ENCODE measurements around the gene EHBP1.

EHBP1 gene

DNA sequence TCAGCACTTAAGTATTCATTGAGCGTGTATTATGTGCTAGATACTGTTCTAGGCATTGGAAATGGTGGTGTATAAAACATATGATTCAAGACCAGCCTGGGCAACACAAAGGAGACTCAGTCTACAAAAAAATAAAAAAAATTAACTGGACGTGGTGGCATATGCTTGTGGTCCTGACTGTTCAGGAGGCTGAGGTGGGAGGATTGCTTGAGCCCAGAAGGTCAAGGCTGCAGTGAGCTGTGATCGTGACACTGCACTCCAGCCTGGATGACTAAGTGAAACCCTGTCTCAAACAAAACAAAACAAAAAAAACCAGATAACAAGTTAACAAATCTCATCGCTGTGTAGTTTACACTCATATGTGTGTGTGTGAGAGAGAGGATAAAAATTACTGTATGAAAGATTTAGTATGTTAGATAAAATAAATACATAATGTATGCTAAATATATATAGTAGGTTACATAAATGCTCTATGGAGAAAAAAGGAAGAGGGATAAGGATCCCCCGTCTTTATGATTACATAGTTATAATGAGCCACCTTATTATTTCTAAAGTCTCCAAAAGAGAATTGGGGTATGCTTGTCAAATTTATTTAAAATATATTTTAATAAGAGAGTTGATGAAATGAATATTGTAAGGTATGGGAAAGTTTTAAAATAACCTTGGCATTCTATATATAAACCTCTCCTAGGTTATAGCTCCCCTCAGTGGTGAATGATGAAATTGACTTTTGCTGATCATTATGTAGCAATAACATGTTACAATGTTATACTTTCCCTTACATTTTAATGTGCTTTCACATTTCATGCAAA, 69.2 kb downstream of the EHBP1 start:
- DNase-seq (ENCODE audit: low read depth in 1 of 2, low spot score in 1 of 2): no peak

DNA sequence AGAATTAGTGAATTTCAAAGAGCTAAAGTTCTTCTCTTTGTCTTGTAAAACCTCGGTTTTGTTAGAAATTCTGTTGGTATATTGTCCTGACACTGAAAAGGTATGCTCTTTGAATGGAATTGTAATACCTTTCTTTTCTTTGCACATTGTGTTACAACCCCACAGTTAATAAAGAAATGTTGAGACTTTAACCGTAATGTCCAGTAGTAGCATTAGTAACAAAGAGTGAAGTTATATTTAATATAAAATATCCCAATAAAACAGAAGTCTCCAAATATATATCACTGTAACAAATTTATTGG, 69.8 kb downstream of the EHBP1 start:
- DNase-seq (ENCODE audit: low read depth in 1 of 2, low spot score in 1 of 2): no peak

DNA sequence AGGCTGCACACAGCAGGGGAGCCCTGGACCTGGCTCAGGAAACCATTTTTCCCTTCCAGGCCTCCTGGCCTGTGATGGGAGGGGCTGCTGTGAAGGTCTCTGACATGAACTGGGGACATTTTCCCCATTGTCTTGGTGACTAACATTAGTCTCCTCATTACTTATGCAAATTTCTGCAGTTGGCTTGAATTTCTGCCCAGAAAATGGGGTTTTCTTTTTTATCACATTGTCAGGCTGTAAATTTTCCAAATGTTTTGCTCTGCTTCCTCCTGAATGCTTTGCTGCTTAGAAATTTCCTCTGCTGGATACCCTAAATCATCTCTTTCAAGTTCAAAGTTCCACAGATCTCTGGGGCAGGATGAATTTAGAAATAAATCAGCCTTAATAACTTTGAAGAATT, 78.2 kb downstream of the EHBP1 start:
- DNase-seq (ENCODE audit: low read depth in 1 of 2, low spot score in 1 of 2): no peak

DNA sequence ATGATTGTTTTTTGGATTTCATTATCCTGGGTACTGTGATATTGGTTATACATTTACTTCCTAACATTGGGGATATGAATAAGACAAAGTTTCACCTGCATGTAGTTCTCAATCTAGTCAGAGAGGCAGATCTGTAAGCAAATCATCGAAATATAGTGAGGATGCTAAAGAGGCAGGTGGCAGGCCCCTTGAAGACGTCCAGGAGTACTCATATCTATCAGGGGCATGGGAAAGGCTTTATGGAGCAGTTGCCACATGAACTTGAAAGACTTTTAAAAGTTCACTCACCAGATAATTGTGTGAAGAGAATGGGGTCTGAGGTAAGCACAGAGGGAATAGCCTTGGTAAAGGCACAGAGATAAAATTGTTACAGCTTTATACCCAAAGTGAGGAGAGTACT, 78.8 kb downstream of the EHBP1 start:
- no peak for DNase-seq (ENCODE audit: low read depth in 1 of 2, low spot score in 1 of 2)

- DNase-seq (ENCODE audit: low read depth in 1 of 2, low spot score in 1 of 2): no peak
These were observed 79.7 kb downstream of the EHBP1 start for GRCh38 chr2:62785216-62785615.

GRCh38 chr2:62785810-62786597, 80.5 kb downstream of the EHBP1 start:
- no peak for DNase-seq (ENCODE audit: low read depth in 1 of 2, low spot score in 1 of 2)

DNA sequence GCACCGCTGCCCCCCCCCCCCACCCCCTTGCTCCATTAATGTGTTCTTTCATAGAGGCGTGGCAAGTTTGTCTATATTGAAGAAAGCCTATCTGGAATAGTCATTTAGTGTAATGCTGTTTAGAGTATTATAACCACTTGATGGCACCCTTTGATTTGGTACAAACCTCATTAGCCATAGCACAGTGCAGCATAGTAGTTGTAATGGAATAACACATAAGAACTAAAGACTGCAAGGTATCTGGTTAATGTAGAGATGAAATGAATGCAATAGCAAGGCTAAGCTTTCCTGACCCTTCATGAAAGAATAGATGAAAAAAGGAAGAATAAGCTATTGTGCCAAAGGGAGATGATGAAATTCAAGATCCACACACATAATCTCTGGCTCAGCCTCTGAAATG, 81.9 kb downstream of the EHBP1 start:
- no peak for DNase-seq (ENCODE audit: low read depth in 1 of 2, low spot score in 1 of 2)

GRCh38 chr2:62789518-62789917, 84.0 kb downstream of the EHBP1 start:
- no peak for DNase-seq (ENCODE audit: low read depth in 1 of 2, low spot score in 1 of 2)

GRCh38 chr2:62789918-62790317, 84.4 kb downstream of the EHBP1 start:
- no peak for DNase-seq (ENCODE audit: low read depth in 1 of 2, low spot score in 1 of 2)

DNA sequence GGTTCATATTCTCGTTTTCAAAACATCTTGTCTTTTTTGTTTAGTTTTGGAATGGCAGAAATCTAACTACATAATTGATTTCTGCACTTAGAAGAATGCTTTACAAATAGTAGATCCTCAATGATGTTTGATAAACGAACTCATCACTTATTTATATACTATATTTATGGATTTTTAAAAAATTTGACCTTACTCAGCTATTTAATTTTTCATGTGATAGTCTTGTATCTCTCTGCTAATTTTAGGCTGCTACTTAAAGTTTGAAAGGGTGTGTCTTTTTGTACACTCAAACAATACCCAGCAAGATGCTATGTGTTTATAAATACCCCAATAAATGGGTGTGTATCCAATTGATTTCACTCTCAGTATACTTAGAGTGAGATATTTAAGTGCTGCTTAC, 86.9 kb downstream of the EHBP1 start:
- DNase-seq (ENCODE audit: low read depth in 1 of 2, low spot score in 1 of 2): no peak

GRCh38 chr2:62793213-62793612, 87.7 kb downstream of the EHBP1 start:
- DNase-seq (ENCODE audit: low read depth in 1 of 2, low spot score in 1 of 2): no peak

DNA sequence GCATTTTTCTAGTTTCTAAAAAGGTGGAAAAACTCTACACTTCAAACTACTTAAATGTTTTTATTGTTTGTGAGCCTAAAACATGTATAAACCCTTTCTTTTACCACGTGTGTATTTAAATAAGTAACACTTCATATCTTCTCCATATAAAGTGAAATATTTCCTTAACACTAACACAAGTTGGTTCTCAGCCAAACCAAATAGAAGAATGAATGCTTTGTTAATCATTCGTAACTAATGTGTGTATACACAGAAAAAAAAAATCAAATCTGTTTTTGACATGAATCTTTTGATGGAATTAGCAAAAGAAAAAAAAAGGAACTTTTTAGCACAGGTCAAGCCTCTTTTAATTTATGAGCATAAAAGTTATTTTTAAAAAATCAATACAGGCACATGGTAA, 89.3 kb downstream of the EHBP1 start:
- DNase-seq (ENCODE audit: low read depth in 1 of 2, low spot score in 1 of 2): no peak

GRCh38 chr2:62795341-62795740, 89.8 kb downstream of the EHBP1 start:
- DNase-seq (ENCODE audit: low read depth in 1 of 2, low spot score in 1 of 2): no peak

DNA sequence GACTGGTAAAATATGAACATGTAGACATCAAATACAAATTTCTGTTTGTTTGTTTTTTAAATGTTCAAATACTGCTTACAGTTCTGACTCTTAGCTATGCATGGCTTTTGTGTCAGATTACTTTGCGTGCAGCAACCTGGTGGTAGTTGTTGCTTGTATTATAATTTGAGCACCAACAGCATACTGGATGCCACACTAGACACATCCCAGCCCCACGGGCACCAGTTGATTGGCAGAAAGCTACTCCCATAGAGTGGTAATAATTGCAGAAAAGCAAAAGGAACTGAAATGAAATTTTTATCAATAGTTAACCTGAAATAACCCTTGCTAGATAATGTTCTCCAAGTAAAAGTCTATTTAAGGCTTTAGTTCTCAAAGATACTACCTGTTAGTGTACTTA, 91.6 kb downstream of the EHBP1 start:
- DNase-seq (ENCODE audit: low read depth in 1 of 2, low spot score in 1 of 2): no peak

DNA sequence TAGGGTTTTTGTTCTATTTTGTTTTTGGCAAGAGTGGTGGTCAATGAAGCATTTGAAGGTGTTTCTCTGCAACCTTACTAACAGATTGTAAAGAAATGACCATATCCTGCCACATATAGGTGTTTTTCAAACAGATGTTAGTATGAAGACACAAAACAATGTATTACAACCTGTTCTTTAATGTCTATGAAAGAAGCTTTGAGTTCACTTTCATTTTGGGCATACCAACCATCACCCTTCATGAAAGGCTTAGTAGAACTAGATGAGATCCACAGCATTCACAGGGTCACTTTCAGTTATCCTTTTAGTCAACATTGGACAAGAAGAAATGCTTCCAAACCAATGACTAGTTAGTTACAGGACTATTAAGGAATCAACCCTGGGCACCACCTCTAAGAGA, 95.1 kb downstream of the EHBP1 start:
- no peak for DNase-seq (ENCODE audit: low read depth in 1 of 2, low spot score in 1 of 2)

GRCh38 chr2:62801110-62801509, 95.6 kb downstream of the EHBP1 start:
- no peak for DNase-seq (ENCODE audit: low read depth in 1 of 2, low spot score in 1 of 2)

DNA sequence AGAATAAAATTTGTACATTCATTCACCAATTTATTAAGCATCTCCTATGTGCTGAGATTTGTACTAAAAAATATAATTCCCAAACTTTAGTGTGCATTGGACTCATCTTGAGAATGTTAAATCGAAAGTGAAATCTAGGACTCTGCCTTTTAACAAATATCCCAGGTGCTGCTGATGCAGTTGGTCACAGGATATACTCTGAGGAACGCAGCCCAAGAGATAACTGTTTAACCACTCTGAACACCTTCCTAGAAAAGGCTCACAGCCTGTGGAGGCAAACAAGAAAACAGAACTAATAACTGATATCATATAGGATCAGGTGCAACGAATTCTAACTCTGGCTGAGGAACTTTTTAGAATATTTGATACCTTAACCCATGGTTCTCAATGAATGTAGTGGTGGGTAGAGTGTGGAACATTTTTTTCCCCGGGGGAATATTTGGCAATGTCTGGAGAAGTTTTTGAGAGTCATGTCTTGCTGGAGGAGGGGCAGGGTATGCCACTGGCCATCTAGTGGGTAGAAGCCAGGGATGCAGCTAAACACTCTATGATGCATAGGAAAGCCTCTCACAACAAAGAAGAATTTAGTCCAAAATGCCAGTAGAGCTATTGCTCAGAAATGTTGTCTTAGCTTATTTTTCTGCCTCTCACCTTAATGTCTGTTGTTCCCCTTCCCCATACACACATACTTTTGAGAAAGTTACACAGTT, 96.5 kb downstream of the EHBP1 start:
- no peak for DNase-seq (ENCODE audit: low read depth in 1 of 2, low spot score in 1 of 2)

GRCh38 chr2:62803961-62804360, 98.4 kb downstream of the EHBP1 start:
- no peak for DNase-seq (ENCODE audit: low read depth in 1 of 2, low spot score in 1 of 2)

GRCh38 chr2:62806231-62806630, 100.7 kb downstream of the EHBP1 start:
- DNase-seq (ENCODE audit: low read depth in 1 of 2, low spot score in 1 of 2): no peak

DNA sequence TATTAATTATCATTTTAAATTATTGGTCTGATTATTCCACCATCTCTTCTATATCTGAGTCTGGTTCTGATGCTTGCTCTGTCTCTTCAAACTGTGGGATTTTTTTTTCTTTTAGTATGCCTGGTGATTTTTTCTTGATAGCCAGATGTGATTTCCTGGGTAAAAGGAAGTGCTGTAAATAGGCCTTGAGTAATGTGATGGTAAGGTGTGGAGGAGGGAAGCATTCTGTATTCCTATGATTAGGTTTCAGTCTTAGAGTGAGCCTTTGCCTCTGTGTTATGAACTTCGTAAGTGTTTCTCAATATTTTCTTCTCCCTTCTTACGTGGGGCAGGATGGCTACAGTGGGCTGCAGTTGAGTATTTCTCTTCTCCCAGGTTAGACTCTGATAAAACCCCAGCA, 103.0 kb downstream of the EHBP1 start:
- DNase-seq (ENCODE audit: low read depth in 1 of 2, low spot score in 1 of 2): no peak

GRCh38 chr2:62811086-62811485, 105.6 kb downstream of the EHBP1 start:
- DNase-seq (ENCODE audit: low read depth in 1 of 2, low spot score in 1 of 2): no peak

DNA sequence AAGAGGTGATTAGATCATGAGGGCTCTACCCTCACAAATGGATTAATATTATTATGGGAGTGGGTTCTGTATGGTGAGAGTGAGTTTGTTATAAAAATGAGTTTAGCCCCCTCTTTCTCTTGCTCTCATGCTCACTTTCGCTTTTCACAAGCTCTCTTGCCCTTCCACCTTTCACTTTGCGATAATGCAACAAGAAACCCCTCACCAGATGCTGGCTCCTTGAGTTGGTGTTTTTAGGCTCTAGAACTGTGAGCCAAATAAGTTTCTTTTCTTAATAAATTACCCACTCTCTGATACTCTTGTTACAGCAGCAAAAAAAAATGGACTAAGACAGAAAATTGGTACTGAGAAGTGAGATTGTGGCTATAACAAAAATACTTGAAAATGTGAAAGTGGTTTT, 106.5 kb downstream of the EHBP1 start:
- no peak for DNase-seq (ENCODE audit: low read depth in 1 of 2, low spot score in 1 of 2)
